Dedifferentiated amniotic fluid mesenchymal stem cell (primary cell): Measurements from ENCODE around the gene SPP2.

ENCODE experiments used
- DNase-seq: peaks from one replicate; pipeline ENCODE4 v3.0.0-alpha.2; 2016; ENCODE audit errors: extremely low spot score

The SPP2 gene, protein sequence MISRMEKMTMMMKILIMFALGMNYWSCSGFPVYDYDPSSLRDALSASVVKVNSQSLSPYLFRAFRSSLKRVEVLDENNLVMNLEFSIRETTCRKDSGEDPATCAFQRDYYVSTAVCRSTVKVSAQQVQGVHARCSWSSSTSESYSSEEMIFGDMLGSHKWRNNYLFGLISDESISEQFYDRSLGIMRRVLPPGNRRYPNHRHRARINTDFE

DNA sequence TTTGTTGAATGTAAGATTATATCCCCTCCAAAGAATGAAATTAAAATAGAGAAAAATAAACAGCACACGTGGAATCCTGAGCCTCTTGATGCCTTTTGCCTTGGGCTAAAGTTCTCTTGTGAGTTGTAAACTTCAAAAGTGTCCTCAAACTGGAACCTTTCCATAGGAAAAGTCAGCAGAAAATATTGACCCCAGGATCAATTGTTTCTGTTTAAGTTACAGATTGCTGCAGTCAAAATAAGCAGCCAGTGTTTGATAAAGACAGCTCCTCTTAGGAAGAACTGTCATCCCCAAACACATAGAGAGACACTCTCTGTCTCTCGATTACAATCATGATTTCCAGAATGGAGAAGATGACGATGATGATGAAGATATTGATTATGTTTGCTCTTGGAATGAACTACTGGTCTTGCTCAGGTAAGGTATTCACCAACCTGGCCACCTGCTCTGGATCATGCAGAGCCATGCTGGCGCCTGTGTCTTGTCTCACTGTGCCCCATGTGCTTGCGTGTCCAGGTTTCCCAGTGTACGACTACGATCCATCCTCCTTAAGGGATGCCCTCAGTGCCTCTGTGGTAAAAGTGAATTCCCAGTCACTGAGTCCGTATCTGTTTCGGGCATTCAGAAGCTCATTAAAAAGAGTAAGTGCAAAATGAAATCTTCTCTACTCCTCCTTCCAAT, at the start of gene SPP2:
Gene SPP2 (plus strand): TSS at position 248 of the 681 bp plus-strand sequence. CDS start 85 bp downstream, at position 333.
- DNase-seq: no peak

DNA sequence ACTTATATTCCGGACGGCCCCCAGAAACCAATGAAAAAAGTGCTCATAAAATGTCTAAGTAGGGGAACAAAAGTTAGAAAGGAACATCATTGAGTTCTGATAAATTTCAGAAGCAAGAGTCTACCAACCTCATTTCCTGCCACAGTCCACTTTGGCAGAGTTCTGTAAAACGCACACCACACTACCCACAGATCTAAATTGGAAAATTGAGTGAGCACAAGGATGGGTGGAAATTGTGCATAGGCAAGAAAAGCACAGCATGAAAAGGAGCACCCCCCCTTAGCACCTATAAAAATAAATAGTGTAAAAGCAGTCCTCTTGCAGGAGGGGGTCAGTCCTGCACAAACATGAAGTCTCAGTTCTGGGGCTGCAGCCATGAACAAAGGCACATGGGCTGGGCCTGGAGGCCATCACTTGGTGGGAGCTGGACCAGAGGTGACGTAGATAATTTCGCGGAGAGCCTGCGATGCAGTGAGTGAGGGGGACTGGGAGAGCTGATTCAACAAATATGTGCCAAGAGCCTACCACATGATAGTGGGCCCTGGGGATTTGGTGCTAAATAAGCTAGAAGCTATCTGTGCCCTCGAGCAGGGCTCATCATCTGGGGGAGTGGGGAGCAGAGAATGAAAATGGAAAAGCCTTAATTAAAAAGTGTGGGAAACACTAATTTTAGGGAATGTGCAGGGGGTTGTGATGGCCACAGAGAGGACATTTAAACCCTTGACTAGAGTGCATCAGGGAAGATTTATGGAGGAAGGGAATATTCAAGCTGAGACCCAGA, 48.9 kb upstream of the SPP2 start:
- no peak for DNase-seq

DNA sequence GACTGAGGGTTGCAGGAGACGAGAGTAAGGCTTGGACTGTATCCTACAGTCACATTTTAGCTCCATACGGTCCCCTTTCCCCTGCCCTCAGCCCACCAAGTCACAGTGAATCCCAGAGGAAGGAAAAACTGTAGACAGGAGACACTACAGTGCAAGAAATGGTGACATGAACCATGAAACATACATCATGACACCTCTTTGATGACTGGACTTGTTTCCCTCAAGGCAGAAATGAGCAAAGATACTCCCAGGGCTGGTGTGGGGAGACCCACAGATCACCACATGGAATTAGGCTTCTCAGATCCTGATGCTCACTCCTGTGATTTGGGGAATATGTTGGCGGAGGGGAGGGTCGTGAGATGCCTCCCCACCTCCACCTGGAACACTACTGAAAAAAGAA, 48.2 kb upstream of the SPP2 start:
- no peak for DNase-seq

DNA sequence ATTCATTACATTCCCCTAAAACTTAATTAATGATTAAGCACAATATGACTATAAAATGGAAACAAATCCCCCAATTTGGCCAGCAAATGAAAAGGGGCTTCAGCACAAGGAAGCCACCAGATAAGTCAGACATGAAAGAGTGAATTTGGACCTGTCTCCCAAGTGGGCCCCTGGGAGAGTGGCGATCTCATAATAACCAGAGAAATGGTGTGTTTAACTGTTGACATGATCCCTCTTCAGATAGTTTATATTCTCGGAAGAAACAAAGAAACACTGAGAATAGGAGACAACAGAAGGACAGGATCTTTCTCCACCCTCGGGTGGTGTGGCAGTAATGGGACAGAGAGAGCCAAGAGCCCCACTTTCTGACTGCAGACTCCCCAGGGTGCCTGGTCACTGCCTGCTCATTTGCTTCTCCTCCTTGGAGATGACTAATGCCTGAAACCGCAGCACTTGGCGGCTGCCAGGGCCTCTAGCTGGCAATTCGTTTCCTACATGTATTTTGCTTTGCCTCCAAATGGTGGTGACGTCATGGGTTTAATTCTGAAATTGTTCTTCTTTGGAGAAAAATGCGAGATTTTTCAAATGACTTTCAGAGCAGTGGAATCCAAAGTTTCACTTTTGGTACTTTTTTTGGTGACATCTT, 46.4 kb upstream of the SPP2 start:
- peak; percentile 96 for DNase-seq

DNA sequence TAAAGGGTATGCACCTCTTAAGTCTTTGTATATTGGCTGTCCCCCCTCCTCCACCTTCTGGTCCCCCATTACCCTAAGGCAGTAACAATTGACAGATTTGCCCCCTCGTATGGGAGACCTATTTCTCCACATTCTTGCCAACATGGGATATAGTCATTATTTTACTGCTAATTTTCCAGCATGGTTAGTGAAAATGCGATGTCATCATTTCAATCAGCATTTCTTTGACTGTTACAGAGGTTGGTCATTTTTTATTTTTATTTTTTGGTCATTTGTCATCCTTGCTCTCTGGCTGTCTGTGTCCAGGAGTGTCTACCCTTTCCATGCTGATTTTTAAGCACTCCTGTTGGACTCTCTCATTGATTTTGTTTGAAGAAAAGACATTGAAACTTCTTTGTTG, 45.4 kb upstream of the SPP2 start:
- DNase-seq: no peak

DNA sequence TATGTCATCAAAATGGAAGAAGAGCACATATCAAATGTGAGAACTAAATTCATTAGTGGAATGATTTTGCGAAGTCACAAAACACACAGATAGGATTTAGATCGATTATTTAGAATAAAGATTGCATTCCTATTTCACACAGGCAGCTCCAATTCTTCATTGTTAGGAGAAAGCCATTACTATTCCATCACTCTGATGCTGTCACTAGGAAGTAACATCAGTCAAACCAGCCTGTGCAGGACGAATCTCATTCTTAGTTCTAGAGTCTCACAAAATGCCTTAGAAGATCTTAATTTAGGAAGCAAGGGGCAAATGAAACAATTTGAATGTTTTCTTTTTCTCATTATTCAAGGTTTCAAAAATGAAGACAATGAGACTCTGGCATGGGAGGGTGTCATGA, 44.0 kb upstream of the SPP2 start:
- DNase-seq: no peak

DNA sequence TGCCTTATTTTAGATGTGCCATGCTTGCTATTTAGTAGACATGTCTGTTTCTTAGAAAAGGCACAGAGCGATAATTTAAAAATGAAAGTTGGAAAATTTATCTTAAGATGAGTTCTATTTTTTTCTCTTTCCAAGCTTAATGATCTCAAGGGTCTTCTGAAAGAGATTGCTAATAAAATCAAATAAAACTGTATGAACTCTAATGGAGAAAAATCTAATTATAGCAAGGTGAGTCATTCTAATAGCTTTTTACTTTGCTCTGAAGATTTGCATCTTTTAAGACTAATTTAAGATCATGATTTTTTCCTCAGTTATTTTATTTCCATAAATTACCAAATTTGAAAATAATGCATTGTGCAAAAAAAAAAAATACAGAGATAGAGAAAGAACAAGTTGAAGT, 36.1 kb upstream of the SPP2 start:
- no peak for DNase-seq

DNA sequence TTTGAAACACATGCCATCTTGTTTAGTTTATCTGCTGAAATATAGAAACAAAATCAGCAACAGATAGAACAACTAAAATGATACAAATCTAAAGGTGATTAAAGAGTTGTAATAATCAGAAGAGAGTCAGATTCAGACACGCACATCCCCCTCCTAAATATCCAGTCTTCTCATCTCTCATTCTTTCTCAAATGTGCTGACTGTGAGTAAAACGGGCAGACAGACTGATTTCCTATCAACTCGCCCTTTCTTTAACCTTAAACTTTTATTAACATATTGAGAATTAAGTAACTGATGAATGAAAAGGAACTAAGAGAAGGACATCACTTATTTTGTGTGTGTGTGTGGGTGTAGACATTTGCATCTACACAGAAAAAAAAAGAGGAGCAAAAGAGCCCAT, 34.6 kb upstream of the SPP2 start:
- DNase-seq: no peak

DNA sequence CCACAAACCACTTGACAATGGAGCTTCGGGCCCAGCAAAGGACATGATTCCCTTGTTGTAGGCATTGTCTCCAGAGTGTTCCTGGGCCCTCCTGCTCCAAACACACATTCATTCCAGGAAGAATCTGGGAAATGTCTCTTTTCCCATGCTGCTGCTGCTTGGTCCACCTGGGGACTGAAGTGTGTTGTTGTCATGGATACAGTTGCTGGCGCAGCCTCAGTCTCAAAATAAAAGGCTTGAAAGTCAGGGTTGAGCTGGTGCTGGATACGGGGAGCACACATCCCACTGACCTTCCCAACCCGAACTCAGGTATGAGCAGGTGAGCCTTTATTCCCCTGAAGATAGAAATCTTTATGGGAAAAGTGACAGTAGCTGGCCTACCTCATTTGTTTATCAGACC, 30.6 kb upstream of the SPP2 start:
- no peak for DNase-seq

DNA sequence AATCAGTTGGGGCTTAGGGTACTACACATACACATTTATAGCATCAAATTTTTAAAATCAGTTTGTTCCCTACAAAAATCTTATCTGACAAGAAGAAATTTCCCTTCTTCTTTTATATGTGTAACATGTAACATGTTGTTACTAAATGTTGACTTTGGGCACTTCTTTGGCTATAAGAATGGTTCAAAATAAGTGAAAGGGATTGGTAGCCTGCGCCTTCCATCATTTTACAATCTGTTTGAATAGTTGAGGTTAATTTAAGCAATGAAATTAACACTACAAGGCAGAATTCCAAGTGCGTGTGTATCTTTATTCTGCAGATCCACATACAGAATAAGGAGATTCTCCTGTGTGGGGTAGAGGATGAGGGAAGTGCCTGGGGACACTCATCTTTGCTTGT, 30.2 kb upstream of the SPP2 start:
- DNase-seq: no peak

DNA sequence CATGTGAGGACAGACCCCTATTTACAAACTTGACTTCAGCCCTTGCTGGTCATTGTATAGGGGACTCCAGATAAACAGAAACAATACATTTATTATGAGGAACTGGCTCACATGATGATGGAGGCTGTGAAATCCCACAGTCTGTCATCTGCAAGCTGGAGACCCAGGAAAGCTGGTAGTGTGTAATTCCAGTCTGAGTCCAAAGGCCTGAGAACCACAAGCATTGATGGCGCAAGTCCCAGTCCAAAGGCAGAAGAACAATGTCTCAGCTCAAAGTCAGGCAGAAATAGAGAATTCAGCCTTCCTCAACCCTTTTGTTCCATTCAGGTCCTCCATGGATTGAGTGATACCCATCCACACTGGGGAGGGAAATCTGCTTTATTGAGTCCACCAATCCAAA, 28.1 kb upstream of the SPP2 start:
- no peak for DNase-seq

DNA sequence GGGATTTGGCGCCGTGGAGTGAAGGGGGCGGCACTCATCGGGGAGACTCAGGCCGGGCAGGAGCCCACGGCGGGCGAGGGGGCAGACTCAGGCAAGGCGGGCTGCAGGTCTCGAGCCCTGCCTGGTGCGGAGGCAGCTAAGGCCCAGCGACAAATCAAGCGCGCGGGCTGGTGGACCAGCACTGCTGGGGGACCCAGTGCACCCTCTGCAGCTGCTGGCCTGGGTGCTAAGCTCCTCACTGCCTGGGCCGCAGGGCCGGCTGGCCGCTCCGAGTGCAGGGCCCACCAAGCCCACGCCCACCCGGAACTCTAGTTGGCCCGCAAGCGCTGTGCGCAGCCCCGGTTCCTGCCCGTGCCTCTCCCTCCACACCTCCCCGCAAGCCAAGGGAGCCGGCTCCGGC, 26.2 kb upstream of the SPP2 start:
- no peak for DNase-seq

DNA sequence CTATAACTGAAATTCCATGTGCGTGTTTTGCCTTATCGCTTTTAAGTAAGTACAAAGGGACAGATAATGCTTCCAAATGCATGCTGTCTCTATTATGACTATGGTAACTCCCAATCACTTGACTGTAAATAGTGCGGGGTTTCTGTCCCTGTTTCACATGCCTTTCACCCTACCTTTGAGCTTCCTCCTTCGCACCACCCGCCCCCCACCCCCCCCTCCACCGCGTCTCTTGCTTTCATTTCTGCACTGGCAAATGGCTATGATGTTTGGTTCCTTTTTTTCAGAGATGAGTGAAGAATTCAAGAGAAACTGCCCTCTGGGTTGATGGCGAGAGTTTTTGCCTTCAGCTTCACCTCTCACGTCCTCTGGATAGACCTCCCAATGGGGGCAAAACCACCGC, 25.0 kb upstream of the SPP2 start:
- DNase-seq: no peak

DNA sequence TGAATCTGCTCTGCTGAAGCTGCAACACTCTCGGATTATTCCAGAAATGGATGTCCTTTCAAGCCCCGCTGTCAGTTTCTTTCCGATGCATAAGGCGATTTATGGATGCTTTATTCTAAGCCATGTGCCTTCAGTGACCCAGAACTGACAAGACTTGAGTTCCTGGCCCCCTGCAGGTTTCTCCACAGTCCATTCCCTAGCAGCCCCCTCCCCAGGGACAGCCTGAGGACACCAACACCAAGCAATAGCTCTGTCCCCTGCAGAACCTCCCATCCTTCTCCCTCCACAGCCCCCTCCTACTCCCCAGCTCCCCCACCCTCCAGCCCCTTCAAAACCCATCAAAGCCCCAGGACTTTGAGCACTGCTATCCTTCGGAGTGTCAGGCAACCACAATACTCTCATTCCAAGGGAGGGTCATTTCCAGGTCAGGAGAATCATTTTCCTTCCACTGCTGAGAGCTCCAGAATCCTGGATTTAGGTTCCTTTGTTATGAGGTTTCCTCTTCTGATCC, 24.6 kb upstream of the SPP2 start:
- DNase-seq: no peak

DNA sequence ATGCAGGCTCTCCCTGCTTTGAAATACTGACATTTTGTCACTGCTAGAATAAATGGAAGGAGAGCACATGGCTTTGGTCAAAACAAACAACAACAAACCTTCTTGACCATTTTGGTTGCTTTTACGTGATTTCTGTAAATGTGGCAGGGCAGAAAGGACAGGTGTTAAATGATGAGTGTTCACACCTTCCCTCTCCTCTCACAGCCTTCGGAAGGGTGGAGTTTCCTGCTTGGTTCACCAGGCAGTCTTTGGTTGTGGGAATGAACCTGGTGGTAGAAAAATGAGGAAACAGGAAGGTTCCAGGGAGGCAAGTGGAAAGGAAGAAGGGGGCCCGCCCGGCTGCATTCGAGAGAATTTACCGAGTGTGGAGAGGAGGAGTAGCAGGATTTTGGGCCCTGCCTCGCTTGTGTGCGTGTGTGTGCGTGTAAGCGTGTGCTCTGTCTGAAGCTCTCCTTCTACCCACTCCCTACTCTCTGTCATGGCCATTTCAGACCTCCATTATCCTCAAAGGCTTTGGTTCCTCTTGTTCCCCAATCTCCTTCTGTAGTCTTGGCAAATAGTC, 23.7 kb upstream of the SPP2 start:
- DNase-seq: no peak

DNA sequence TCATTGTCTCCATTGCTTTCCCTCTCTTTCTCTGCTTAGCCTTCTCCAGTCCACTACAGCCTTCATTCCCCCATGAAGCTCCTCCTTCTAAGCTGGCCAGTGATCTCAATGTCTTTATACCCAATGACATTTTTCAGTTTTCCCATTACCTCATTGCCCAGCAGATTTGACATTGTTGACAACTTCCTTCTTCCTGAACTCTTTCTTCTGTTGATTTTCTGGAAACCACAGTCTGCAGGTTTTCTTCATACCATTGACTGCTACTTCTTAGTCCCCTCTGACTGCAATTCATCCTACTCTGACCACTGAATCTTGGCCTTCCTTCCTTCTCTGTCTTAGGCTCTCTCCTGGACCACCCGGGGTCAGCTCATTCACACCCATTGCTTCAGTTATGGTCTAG, 22.9 kb upstream of the SPP2 start:
- DNase-seq: no peak

DNA sequence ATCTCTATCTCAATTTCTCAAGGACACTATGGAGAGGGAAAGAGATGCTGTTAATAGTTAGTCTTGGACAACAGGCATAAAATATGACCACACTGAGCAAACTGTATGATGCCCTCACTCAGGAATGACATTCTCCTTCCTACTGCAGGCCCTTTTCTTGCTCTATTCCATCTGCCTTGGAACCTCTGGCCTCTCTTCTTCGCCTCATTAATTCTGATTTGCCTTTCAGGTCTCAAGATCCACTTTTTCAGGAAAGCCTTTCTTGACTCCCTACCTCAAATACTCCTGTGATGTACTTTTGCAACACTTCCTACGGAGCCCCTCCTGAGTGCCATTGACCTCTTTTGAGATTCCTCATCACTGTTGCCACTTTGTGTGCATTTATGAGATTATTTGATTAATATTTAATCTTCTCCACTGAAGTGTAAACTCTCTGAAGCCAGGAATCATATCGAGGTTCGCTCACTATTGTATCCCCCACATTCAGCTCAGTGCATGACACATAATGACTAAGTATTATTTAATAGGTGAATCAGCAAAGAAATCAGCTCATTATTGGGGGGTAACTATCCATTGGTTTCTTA, 21.3 kb upstream of the SPP2 start:
- DNase-seq: no peak

DNA sequence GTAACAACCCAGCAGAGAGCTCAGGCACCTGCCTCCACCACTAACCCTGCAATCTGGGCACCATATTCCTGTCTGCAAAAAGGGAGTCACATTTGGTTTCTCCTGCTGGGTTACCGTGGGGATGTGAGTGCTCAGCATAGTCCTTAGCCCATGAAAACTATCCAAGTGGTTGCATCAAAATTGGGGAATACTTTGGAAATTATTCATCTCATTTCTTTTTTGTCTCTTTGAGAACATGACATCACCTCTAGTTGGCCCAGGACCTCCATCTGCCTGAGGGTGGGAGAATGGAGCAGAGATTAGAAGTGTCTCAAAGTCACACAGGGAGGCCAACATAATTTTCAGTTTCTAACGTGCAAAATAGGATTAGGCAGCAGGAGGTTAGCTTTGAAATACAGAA, 19.3 kb upstream of the SPP2 start:
- no peak for DNase-seq

DNA sequence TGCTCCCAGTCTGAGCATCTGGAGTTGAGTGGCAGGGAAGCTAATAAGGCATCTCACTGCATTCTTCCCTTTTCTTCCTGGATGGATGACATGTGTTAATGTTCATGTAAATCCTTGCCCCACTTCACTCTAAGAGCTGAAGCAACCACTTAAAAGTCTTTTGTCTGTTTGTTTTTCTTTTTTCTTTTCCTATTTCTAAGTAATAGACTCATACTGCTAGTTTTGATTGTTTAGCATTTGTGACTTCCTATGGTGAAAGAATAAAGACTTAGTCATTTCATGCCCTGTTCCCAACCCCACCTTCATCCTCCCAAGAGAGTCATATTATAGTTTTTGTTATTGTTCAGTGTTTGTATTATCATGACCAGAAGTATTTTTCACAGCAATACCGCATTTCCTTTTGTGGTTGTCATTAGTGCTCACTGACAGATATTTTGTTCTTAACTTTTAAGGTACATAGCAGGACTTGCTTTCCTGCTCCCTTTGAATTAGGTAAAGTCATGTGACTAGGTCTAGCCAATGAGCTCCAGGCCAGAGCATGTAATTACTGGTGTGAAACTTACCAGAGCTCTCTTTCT, 18.1 kb upstream of the SPP2 start:
- DNase-seq: no peak

DNA sequence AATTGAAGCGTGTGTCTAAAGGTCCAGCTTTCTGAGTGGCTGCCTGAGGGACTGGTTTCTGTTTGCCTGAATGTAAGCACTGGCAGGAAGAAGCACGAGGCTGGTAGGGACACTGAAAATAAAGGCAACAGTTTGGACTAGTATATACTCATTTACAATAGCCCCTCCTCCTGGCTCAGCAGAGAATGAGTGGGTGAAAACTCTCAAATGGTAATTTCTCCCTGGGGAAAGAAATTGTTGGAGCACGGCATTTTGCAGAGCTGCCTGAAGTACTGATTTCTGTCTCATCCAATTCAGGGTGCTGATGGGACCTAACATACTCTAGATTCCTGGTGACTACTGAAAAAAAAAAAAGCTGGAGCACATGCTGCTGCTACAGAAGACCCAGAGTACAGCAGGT, 17.3 kb upstream of the SPP2 start:
- DNase-seq: no peak

DNA sequence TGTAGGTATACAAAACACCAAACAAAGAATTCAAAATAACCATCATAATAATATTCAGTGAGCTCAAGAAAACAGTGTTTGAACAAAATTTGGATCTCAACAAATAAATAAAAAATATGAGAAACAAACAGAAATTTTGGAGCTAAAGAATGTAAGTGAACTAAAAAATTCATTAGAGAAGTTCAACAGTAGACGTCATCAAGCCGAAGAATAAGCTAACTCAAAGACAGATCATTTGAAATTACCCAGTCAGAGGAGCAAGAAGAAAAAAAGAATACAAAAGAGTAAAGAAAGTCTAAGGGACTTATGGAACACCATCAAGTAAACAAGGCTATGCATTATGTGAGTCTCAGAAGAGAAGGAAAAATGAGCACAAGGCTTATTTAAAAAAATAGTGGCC, 16.6 kb upstream of the SPP2 start:
- no peak for DNase-seq
